GM19023 (cell line): ENCODE measurements around the gene WDR27.
"Not testable (repeated sequence)": the region's sequence is repeated elsewhere in the genome, so short reads cannot be mapped to it uniquely, and the experiment has no call there.

Experiments
- ATAC-seq: cut with Tn5 transposase; IDR thresholded peaks from one replicate; pipeline ENCODE4 v1.9.1; 2021; ENCODE audit warnings: mild to moderate bottlenecking, moderate library complexity; ENCODE audit not compliant: unreplicated experiment

Gene WDR27

DNA sequence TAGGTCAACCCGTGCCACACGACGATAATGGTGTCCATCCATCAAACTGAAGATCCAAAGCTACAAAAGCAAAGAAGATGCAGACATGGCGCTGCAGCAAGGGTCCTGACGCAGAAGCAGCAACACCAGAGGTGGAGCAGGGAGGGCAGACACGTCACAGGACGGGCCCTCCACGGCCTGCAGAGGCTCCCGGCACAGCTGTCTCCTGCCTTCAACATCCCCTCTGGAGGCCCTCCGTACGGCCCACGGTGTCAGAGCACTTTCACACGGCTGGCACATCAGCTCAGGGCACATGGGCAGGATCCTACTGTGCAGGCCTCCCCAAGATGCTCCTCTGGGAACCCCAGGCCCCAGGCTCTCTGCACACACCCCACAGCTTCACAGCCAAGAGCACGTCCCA lies 37.6 kb downstream of the WDR27 start:
- ATAC-seq, result no peak

DNA sequence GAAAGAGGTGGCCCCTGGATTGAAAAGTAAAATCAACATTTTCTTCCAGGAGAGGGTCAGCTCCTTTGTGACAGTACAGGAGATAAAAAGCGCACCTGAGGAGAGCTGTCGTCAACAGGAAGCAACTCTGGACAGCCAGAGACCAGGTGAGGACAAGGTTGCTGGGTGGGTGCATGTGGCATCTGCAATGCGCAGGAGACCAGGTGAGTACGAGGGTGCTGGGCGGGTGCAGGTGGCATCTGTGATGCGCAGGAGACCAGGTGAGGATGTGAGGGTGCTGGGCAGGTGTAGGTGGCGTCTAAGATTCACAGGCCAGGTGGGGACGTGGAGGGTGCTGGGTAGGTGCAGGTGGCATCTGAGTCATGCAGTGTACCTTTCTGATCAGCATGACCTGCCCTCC lies 38.4 kb downstream of the WDR27 start:
- ATAC-seq, result no peak

GRCh38 chr6:169661391-169661756 lies 40.5 kb downstream of the WDR27 start:
- ATAC-seq, result no peak

DNA sequence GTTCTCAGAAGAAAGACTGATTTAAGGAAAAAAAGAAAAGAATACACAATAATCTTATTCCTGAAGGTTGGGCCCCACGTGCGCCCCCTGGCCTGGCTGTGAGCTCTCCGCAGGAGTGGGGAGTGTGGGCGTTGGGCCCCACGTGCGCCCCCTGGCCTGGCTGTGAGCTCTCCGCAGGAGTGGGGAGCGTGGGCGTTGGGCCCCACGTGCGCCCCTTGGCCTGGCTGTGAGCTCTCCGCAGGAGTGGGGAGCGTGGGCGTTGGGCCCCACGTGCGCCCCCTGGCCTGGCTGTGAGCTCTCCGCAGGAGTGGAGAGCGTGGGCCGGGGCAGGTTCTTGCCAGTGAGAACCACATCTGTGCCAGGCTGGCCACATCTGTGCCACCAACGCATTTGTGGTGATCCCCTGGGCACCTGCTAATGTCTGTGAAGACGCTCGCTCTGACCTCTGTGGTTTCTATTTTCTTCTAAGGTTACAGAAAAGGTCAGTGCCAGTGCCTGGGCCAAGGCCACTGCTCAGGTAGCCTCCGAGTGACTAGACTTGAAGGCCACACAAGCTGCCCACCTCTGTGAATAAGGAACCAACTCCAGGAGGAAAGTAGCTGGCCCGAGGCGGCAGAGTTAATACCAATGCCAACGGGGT lies 41.0 kb downstream of the WDR27 start:
- no peak for ATAC-seq

DNA sequence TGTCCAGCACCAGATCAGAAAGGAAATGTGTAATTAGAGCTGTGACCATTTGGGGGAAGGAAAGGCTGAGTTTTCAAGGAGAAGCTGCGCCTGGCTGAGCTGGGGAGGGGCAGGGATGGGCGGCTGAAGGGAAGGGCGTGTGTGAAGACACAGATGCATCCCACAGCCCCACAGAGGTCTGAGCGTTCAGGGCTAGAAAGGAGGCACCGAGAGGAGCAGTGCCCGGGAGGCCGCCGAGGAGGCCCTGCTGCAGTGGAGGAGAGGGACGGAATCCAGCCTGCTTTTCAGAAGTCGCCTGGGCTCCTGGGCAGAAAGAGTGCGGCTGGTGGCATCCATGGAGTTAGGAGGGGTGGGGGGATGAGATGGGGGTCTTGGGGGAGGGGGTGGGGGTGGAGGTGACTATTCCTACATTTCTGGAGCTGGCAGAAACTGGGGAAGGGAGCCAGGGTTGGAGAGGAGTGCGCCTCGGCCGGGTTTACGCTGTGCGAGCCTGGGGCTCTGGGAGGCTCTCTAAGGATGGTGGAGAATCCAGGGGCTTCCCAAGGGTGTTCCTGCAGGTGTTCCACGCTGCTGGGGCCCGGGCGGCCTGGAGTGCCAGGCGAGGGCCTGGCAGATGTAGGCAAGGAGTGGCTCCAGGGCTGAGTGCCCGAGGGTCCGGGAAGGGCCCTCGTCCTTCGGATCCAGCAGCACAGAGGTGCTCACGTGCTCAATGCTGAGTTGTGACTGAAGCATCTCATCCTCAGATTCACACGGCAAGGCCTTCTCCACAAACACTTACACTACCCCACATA lies 41.8 kb downstream of the WDR27 start:
- no peak for ATAC-seq

DNA sequence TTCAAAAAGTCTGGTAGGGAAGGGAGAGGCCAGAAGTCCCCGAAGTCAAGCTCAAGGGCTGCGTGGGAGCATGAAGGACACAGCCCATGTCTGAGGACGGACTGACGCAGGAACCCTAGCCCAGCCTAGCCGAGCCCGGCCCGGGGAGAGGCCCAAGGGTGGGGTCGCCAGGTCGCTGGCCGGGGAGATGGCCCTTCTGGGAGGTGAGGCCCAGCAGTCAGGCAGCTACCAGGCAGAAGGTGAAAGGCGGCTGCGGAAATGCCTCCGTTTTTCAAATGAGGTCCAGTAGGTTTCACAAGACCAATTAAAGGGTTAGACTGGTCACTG lies 44.6 kb downstream of the WDR27 start:
- ATAC-seq, result no peak

DNA sequence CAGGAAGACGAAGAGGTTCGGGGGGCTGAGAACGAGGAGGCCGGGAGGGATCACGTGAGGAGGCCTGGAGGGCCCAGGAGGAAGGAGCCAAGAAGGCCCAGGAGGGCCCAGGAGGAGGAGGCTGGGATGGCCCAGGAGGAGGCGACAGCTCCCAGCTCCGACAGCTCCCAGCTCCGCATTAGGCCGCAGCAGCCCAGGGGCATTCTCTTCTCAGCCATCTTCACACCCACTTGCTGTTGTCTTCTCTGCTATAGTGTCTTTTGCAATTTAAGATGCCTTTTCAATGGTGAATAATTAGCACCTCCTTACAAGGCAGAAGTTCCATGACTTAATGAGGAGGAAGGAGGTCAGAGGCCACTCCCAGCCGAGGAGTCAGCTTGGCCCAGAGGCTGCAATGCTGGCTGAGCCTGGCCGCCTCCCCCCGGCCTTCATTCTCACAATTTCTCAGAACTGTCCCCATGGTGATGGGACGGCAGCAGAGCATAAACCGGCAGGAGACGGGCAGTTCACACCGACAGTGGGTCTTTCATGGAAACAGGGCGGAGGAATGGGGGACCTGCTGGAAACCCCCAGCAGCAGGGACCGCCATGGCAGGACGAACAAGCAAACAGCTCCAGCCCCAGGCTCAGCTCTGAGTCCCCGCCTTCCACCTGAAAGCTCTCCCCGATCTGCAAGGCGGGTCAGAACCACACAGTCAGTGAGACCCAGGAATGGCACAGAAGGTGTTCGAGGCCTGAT lies 45.1 kb downstream of the WDR27 start:
- no peak for ATAC-seq

GRCh38 chr6:169654598-169655391 lies 47.0 kb downstream of the WDR27 start:
- ATAC-seq, result peak; percentile 93

DNA sequence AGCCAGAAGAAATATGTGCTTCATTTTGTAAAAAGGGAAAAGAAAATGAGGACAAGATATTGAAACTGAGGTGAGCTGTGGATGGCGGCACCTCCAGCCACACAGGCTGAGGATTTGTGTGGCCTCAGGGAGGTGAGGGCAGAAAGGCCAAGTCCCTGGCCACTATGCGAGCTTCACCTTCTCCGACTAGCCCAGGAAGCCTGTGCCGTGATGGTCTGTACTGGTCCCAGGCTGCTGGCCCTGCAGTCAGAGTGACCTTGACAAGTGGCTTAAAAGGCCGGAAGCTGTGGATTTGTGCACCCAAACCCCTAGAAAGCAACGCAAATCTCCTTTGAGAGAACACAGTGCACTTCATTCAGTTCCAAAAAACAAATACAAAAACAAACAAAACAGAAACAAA lies 48.1 kb downstream of the WDR27 start:
- no peak for ATAC-seq

DNA sequence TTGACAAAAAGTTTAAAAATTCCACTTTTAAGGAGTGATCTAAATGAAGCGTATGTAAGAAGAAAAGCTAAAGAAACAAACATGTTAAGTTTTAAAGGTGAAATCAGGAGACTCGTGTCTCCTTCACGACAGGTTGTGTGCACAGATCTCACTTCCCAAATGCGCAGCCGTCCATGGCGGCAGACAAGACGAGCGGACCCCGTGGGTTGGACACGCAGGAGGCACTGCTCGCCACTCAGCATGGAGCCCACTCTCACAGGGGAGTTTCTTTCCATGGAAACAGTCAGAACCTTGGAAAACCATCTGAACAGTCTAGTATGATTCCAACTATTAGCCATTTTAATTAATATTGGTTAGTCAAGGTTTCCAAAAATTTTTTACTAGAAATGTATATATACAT lies 48.9 kb downstream of the WDR27 start:
- ATAC-seq, result no peak

GRCh38 chr6:169651498-169651897 lies 50.3 kb downstream of the WDR27 start:
- ATAC-seq, result no peak

GRCh38 chr6:169650959-169651292 lies 50.9 kb downstream of the WDR27 start:
- no peak for ATAC-seq

DNA sequence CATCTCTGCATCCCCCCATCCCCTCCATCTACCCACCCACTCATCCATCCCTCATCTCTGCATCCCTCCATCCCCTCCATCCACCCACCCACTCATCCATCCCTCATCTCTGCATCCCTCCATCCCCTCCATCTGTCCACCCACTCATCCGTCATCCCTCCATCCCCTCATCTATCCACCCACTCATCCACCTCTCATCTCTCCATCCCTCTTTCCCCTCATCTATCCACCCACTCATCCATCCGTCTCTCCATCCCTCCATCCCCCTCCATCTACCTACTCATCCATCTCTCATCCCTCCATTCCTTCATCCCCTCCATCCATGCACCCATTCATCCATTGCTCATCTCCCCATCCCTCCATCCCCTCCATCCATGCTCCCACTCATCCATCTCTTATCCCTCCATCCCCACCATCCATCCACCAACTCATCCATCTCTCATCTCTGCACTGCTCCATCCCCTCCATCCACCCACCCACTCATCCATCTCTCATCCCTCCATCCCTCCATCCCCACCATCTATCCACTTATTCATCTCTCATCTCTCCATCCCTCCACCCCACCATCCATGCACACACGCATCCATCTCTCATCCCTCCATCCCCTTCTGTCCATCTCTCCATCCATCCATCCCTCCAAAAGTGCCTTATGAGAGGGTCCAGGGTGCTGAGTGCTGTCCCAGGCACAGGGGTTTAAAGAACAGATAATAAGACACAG lies 51.4 kb downstream of the WDR27 start:
- no peak for ATAC-seq

DNA sequence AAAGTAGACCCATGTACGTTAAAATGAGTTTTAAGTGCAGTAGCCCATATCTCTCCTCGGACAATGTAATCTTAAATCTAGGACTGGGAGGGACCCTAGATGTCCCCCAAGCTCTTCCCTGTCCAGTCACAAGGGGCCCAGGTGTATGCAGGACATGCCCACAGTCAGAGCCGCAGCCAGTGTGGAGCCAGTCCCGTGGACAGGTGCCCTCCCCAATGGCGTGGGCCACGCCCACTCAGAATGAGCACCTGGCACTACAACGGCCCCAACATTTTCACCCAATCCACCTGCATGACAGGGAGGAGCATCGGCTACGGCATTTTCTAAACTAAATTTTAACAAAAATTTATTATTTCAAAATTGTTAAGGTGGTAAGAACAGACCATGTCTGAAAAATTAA lies 53.2 kb downstream of the WDR27 start:
- ATAC-seq, result no peak

DNA sequence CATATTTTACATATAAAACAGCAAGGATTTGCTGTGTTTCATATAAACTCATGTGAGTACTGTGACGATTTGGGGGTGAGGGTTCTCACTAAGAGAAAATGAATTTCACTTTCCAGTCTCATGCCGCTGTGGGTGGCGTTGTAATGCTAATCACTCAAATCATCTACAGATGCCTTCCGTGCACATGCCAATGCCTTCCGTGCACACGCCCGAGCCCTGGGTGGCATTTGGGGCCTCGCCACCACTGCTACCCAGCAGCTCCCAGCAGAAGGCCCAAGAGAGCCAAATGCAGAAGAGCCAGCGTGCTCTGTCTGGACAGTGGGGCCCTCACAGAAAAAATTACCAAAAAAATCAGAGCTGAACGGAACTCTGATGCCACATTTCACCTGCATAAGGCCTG lies 53.7 kb downstream of the WDR27 start:
- ATAC-seq, result no peak

DNA sequence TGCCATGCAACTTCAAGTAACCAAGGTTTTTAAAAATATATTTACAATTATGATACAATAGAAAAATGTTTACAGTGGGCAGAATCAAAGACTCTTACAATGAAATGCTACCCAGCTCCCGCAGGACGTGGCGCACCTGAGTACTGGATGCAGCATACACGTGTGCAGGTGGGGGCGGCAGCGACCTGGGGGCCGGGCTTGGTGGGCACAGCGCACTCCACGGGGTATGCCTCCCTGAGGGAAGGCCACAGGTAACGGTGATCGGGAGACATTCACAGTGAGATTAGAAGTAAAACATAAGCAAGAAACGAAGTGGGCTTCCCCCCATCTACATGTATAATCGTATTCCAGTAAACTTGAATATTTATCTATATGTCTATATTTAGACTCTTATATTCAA lies 54.2 kb downstream of the WDR27 start:
- no peak for ATAC-seq

GRCh38 chr6:169646906-169647567 lies 54.8 kb downstream of the WDR27 start:
- no peak for ATAC-seq

- ATAC-seq, result not testable (repeated sequence)
These were observed 56.4 kb downstream of the WDR27 start for GRCh38 chr6:169645459-169645858.

- ATAC-seq, result no peak
These were observed 58.3 kb downstream of the WDR27 start for GRCh38 chr6:169643521-169643920.

DNA sequence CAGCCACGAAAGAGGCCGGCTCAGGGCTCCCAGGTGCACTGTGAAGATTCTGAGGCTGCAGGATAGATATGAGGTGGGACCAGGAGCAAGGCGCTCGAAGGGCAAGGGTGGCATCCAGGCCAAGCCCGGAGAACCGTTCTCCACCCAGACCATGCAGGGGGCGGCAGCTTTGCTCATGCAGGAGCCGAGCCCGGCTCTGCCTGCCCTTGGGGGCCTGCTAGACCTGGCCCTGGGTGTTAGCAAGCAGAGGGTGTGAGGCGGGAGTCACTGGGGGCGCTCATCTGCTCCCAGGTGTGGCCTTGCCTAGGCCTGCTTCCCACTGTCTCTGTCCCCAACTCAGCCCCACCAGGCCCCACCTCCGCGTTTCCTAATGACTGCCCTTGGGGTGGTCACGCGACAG lies 59.4 kb downstream of the WDR27 start:
- ATAC-seq, result no peak
